ENCODE results near the gene KCNJ8. TPM values are rescaled to one million over a fixed set of nuclear protein-coding genes. Genes with fewer than 3 reads are reported as not detected.
"Not testable (repeated sequence)": the region's sequence is repeated elsewhere in the genome, so short reads cannot be mapped to it uniquely, and the experiment has no call there.

KCNJ8 gene
- total and polyA plus RNA-seq, 2 experiments from 2014 or later = 12.7 to 17.8 TPM

DNA sequence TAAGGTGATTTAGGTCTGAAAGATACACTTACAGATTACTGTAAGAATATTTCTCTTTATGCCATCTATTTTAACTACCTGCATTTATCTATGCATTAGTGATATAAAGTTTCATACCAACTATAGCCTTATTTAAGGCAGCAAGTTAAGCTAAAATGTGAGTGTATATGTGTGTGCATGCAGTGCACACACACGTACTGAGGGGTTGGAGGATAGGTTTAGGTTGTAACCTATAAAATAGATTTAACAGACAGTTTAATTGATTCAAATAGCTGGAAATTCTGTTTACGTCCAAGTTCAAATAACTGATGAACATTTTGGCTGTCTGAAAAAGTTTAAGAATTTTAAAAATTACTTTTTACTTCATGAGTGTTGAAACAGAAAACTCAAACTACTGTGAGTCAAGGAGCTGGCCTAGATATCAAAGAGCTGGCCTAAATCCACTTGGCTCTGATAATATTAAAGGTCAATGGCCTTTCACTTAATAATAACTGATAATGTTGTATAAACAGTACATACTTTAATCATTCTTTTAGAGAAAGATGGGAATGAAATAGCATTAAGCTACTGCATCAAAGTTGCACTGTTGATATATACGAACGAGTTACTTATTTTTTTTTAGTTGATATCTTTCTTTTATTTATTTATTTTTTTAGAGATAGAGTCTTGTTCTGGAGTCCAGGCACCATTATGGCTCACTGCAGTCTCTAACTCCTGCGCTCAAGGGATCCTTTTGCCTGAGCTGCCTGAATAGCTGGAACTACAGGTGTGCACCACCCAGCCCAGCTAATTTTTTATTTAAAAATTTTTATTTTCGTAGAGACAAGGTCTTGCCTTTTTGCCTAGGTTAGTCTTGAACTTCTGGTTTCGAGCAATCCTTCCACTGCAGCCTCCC lies 13.8 kb upstream of the KCNJ8 start:
- WGBS, 2 experiments (ENCODE audit: low coverage in 1 of 2, low lambda C conversion rate in 2 of 2, missing lambda C conversion rate in 2 of 2) = 65 to 74% methylated on average over 7 of the region's 7 CpGs
- no peak overlapping the region for H3K4me2 ChIP-seq (ENCODE audit: unreplicated experiment)
- in situ Hi-C loops (cut with MboI) = no loop called here
- no peaks in the 10 kb centered on the region for H3K79me2 ChIP-seq (ENCODE audit: insufficient read depth)
- no peak overlapping the region for H2AFZ ChIP-seq
- no peaks in the 10 kb centered on the region for H3K9me3 ChIP-seq (ENCODE audit: low read depth)
- H3K4me3 ChIP-seq = no peak overlapping the region
- H3K9ac ChIP-seq = no peak overlapping the region
- H3K27ac ChIP-seq = no peak overlapping the region
- H3F3A ChIP-seq (ENCODE audit: insufficient read depth) = no peaks in the 10 kb centered on the region
- no peaks in the 10 kb centered on the region for H3K9me2 ChIP-seq (ENCODE audit: insufficient read depth)
- no peaks in the 10 kb centered on the region for H3K27me3 ChIP-seq (replicated peaks; ENCODE audit: insufficient read depth)
- TF ChIP-seq EZH2phosphoT487 (IDR thresholded peaks at IDR 0.05; ENCODE audit: insufficient read depth, low read depth) (no peak), EZH2 (IDR thresholded peaks at IDR 0.05; ENCODE audit: insufficient read depth, poor library complexity, severe bottlenecking) (no peak)
- DNase-seq = no peak
- no peaks in the 10 kb centered on the region for H3K4me1 ChIP-seq (ENCODE audit: insufficient read depth)
- no peaks in the 10 kb centered on the region for H4K20me1 ChIP-seq (ENCODE audit: insufficient read depth)
- no peaks in the 10 kb centered on the region for H3K36me3 ChIP-seq (ENCODE audit: low read depth)

DNA sequence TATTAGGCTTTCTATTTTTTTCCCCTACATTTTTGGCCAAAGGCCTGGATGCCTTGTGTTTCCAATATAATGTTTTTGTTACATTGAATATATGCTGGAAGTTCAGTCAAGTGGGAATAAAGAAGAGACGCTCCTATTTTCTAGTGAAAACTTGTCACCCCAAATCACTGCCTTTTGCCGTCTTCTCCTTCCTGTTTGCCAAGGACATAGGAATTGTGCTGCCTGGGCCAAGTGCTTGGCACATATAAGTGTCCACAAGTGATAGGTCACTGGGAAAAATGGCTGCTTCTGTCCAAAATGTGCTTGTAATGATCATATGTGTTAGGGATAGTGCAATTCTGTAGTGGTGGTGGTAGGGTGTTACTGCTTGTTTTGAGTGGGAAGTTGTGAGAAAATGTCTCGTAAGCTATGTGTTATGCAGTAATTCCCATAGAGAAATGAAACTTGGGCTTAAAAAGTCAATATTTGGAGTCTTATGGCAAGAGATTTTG lies 11.6 kb upstream of the KCNJ8 start:
- no peak overlapping the region for H2AFZ ChIP-seq
- no peaks in the 10 kb centered on the region for H4K20me1 ChIP-seq (ENCODE audit: insufficient read depth)

DNA sequence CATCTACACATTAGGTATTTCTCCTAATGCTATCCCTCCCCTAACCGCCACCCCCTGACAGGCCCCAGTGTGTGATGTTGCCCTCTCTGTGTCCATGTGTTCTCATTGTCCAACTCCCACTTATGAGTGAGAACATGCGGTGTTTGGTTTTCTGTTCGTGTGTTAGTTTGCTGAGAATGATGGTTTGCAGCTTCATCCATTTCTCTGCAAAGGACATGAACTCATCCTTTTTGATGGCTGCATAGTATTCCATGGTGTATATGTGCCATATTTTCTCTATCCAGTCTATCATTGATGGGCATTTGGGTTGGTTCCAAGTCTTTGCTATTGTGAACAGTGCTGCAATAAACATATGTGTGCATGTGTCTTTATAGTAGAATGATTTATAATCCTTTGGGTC lies 8.2 kb upstream of the KCNJ8 start:
- H3K36me3 ChIP-seq (ENCODE audit: low read depth); DNase-seq; H3K9ac ChIP-seq; H3K4me3 ChIP-seq; H3K79me2 ChIP-seq (ENCODE audit: insufficient read depth); H3K27me3 ChIP-seq (replicated peaks; ENCODE audit: insufficient read depth); H3K9me2 ChIP-seq (ENCODE audit: insufficient read depth); H2AFZ ChIP-seq; H3F3A ChIP-seq (ENCODE audit: insufficient read depth); H3K27ac ChIP-seq; H3K9me3 ChIP-seq (ENCODE audit: low read depth); H4K20me1 ChIP-seq (ENCODE audit: insufficient read depth); H3K4me1 ChIP-seq (ENCODE audit: insufficient read depth); in situ Hi-C loops (cut with MboI); H3K4me2 ChIP-seq (ENCODE audit: unreplicated experiment): not testable (repeated sequence)
- WGBS, 2 experiments (ENCODE audit: low coverage in 1 of 2, low lambda C conversion rate in 2 of 2, missing lambda C conversion rate in 2 of 2) = 82 to 84% methylated on average over 3 of the region's 3 CpGs

More for the DNA sequence above, 11.6 kb upstream of the KCNJ8 start:
- Histone ChIP-seq H3K79me2 (ENCODE audit: insufficient read depth) (no peaks in the 10 kb centered on the region), H3K4me3 (no peak overlapping the region), H3K36me3 (ENCODE audit: low read depth) (no peaks in the 10 kb centered on the region), H3K9me2 (ENCODE audit: insufficient read depth) (no peaks in the 10 kb centered on the region), H3K9me3 (ENCODE audit: low read depth) (no peaks in the 10 kb centered on the region), H3K4me2 (ENCODE audit: unreplicated experiment) (no peak overlapping the region), H3K9ac (no peak overlapping the region), H3K27me3 (replicated peaks; ENCODE audit: insufficient read depth) (no peaks in the 10 kb centered on the region), H3K4me1 (ENCODE audit: insufficient read depth) (no peaks in the 10 kb centered on the region), H3F3A (ENCODE audit: insufficient read depth) (no peaks in the 10 kb centered on the region), H3K27ac (no peak overlapping the region)
- in situ Hi-C loops (cut with MboI) = no loop called here
- no peak for TF ChIP-seq EZH2phosphoT487 (IDR thresholded peaks at IDR 0.05; ENCODE audit: insufficient read depth, low read depth)
- no peak for TF ChIP-seq EZH2 (IDR thresholded peaks at IDR 0.05; ENCODE audit: insufficient read depth, poor library complexity, severe bottlenecking)
- no peak for DNase-seq
- WGBS, 2 experiments (ENCODE audit: low coverage in 1 of 2, low lambda C conversion rate in 2 of 2, missing lambda C conversion rate in 2 of 2) = 85 to 93% methylated on average over 3 of the region's 3 CpGs

DNA sequence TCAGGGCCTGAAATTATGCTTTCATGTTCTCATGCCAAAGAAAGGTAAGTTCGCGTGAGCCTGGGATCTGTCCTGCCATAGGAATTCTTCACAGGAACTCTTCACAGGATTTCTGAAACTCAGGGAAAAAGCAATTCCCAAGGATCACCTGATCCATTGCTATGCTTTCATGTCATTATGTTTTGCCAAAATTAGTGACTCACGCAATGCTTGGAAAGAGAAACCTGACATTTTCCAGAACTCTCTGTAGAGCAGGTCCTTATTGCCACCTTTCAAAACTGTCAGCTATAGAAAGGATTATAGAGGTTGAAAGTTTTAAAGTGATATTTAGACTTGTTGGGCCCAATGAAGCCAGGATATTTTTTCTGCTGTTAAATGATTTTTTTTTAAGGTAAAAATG lies 6.3 kb upstream of the KCNJ8 start:
- 0 out of 2 replicates have a peak, but pooled peaks cover 2% of the 10 kb centered on the region for H3F3A ChIP-seq (ENCODE audit: insufficient read depth)
- H4K20me1 ChIP-seq (ENCODE audit: insufficient read depth) = no peaks in the 10 kb centered on the region
- no peaks in the 10 kb centered on the region for H3K4me1 ChIP-seq (ENCODE audit: insufficient read depth)
- 89 to 93% methylated on average over 3 of the region's 3 CpGs for WGBS, 2 experiments (ENCODE audit: low coverage in 1 of 2, low lambda C conversion rate in 2 of 2, missing lambda C conversion rate in 2 of 2)
- no peaks in the 10 kb centered on the region for H3K27me3 ChIP-seq (replicated peaks; ENCODE audit: insufficient read depth)
- no peak overlapping the region for H3K9ac ChIP-seq
- H3K27ac ChIP-seq = no peak overlapping the region
- no peaks in the 10 kb centered on the region for H3K79me2 ChIP-seq (ENCODE audit: insufficient read depth)
- H3K36me3 ChIP-seq (ENCODE audit: low read depth) = no peaks in the 10 kb centered on the region
- H3K9me3 ChIP-seq (ENCODE audit: low read depth) = no peaks in the 10 kb centered on the region
- no peak for DNase-seq
- H3K4me2 ChIP-seq (ENCODE audit: unreplicated experiment) = no peak overlapping the region
- no peak overlapping the region for H2AFZ ChIP-seq
- no peaks in the 10 kb centered on the region for H3K9me2 ChIP-seq (ENCODE audit: insufficient read depth)
- TF ChIP-seq EZH2 (IDR thresholded peaks at IDR 0.05; ENCODE audit: insufficient read depth, poor library complexity, severe bottlenecking) = no peak
- TF ChIP-seq EZH2phosphoT487 (IDR thresholded peaks at IDR 0.05; ENCODE audit: insufficient read depth, low read depth) = no peak
- in situ Hi-C loops (cut with MboI) = no loop called here
- no peak overlapping the region for H3K4me3 ChIP-seq
